NCI-H1092 (cell line): ENCODE measurements around the gene MSI2.

Experiments used
- DNase-seq: peaks from one replicate; lab custom pipeline; 2025; lab: John Stamatoyannopoulos, UW

MSI2 gene

DNA sequence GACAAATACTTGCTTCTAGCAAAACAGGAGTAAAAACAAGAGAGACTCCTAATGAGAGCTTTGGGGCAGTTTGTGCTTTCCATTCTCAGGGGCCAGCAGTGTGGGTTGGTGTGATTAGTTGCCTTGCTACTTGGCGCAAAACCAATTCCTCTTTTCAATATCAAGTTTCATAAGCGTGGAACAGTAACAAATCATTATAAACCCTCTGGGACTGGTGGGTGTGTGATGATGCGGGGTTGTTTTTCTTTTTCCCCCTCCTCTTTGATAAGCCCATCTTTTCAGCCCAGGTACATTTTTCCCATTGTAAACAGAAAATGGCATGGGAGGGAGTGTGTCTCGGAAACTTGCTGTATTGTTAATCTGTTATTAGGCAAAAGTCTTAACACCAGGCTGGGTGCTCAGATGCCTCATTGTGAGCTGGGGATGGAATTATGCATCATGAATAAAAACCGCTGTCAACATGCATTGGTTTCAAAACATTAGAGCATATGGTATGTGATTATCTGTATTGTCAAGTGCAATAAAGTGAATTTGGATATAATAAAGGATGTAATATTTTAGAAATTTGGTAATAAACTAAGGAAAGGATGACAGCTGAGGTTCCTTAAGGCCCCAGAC lies 322.4 kb downstream of the MSI2 start:
- DNase-seq, result peak; percentile 46

DNA sequence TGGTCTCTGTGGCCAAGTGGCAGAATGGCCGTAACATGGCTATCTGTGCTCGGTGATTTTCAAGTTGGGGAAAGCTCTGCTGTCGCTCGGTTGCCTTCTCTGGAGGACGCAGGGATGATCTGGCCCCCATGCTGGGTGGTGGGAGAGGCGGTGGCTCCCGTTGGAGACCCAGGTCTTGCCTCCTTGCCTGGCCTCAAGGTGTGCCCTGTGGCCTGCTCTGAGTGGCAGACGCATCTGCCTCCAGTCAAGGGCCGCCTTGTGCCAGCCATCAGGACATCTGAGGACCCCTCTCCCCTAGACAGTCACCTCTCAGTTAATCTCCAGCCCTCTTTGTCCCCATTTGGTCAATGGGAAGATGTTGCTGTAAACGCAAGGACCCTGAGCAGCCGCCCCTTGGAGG lies 322.9 kb downstream of the MSI2 start:
- no peak for DNase-seq

DNA sequence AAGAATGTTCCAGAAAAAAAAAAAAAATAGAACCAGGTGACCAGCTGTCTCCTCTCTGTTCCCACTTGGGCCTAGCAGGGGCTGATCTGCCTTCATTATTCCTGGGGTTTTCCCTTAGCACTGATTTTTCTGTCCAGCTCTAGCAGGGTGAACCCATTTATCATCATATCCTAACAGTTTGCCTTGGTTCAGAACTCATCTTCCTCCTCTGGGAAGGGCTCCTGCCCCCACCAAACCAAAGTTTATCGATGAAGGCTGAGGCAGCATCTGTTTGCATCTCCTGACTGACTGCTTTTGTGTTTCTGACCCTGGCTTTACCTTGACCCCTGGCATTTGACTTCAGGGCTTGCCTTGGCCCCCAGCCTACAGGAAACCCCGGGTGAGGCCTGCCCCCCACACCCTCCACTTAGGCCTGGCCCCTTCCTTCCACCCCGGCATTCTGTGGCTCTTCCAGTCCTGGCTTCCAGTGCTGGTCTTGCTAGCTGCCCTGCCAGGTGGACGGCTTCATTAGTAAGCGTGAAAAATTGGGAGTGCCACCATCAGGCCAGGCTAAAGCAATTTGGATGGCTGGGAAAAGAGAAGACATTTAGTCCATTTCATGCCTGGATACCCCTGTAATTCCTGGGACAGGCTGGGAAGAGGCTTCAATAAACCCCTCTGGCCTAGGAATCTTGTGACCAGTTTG lies 323.9 kb downstream of the MSI2 start:
- DNase-seq, result no peak

DNA sequence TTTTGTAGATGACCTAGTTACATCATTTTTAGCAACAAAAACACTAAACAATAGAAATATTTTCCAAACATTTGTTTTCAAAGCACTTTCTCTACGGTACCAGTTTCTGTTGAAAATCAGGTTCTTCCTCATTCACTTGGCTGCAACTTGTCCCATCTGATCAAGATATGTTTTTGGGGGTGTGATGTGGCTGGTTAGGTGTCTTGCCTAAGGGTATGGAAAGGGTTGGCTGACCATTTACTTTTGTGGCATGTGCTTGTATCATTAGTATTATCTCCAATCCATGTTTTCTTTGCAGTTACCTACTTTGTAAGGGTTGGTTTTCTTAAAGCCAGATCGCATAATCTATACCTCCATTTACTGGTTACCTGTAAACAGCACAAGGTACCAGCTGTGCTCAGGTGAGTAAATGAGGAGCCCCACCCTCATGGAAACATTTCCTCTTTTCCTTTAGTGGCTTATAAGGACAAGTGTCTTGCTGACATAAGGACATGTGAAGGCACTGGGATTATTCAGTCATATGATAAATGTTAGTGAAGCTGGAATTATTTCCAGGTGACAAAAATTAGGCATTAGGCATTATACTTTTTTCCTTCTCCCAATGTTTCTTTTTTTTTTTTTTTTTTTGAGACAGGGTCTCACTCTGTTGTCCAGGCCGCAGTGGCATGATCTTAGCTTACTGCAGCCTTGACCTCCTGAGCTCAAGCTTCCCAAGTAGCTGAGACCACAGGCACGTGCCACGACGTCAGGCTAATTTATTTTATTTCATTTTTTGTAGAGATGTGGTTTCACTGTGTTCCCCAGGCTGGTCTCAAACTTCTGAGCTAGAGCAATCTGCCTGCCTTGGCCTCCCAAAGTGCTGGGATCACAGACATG lies 326.8 kb downstream of the MSI2 start:
- no peak for DNase-seq

DNA sequence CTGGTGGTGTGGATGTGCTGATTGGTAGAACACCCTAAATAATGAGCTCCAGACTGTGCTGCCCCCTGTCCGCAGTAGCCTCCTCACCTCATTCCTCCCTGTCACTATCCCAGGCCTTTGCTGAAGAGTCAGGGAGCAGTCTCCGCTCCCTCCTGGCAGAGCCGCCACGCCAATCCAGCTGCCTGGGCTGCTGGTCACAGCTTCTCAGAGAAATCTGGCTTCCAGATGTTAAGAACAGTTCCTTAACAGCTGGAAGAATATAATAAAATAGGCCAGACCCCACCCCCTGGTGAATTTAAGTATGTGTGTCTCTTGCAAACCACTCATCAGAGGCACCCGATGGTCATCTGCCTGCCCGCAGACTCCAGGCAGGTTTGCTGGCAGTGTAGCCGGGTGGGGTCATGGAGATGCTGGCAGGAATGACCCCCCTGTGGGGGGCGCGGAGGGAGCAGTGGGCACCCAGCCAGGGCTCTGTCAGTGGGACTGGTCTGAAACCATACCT lies 327.8 kb downstream of the MSI2 start:
- no peak for DNase-seq

DNA sequence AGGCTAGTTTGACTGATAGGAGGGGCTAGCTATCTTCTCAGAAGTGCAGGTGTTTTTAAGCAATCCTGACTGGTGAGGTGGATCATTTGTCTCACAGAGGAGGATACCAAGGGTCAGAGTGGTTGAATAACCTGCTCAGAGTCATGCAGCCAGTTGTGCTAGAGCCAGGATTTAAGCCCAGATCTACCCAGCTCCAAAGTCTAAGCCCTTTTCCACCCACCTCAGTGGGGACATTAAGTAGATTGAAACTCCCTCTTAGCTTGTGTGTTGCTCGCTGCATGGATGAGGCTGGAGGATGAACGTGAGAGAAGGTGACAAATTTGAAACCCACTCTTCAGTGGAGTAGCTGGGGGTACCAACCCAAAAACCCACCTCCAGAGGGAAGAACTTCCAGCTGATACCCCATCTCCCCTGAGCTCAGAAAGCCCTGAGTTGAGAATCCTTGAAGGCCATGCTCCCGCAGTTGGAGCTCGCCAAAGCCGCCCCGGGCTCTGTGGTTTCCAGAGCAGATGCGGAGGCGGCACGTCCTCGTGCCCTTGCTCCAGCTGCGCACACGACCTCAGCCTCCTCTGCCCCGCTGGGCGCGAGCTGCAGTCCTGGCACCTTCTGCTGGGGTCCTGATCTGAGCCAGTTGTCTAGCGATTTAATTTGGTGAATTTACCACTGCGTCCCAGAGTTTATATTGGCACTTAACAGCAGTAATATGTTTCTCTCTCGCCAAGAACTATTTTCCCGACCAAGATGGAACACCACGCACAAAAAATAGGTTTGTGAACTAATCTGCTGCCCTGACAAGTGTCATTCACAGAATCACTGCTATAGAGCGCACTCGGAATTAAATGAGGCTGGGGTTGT lies 329.2 kb downstream of the MSI2 start:
- peak; percentile 49 for DNase-seq

DNA sequence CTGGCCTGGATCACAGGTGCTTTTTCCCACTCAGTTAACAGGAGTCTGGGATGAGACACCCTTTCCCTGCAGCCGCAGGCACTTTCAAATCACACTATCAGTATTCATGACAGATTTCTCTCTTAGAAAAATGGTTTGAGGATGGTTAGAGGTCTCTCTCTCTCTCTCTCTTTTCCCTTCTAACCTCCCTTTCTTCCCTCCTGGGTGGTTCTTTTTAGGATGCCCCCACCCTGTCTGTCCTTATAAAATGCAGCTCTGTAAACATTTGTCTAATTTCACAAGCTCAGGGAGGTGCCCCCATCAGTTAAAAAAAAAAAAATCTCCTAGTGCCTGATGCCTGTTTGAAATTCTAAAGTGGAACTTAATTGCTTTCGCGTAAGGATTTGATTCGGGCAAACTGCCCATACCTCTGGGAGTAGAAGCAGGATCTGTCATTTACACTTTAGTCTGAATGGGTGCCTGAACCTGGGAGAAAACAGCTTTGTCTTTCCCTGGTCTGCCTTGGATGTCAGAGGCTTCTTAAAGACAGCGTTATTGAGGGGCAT lies 329.9 kb downstream of the MSI2 start:
- peak; percentile 49 for DNase-seq

DNA sequence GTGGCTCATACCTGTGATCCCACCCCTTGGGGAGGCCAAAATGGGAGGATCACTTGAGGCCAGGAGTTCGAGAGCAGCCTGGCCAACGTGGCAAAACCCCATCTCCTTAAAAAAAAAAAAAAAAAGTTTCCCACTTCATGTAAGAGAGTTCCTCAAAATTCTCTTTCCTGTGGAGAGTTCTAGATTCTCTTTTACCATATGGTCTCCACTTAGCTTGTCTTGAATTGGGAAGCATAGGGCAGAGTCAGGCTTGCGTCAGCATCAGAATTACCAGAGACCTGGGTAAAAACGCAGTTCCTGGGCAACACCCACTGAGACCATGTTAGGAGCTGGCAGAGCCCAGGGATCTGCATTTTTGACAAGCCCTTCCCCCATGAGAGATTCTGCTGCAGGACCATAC lies 330.4 kb downstream of the MSI2 start:
- no peak for DNase-seq

DNA sequence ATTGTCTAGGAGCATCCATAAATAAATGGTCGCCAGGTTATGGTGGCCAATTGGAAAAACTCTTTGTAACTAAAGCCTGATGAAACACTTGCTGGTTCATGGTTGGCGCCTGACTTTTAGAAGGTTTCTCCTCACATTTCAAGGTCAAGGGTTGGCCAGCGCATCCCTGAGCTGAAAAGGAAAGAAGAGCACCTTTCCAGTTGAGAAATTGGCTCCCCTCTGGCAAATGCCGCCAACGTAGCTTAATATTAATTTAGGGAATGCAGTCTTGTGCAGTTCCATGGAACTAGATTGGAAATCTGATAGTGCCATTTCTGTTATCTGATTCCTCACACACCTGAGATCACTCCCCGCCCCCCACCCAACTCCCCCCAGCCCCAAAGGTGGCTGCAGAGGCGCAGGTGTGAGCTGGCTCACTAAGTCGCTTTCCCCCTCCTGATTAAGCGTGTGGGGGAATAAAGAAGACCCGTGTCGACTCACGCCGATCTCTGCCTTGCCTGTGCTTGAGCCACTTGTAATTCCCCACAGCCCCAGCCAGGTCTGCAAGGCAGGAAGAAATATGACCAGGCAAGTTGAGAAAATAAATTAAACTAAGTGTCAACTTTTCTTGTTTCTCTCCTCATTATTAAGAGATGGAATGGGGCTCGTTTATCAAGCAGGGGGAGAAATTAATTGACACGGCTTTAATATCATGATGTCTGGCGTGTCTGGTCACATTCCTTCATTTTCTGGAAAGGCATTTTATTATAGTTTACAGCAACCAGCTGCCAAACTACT lies 331.1 kb downstream of the MSI2 start:
- no peak for DNase-seq

DNA sequence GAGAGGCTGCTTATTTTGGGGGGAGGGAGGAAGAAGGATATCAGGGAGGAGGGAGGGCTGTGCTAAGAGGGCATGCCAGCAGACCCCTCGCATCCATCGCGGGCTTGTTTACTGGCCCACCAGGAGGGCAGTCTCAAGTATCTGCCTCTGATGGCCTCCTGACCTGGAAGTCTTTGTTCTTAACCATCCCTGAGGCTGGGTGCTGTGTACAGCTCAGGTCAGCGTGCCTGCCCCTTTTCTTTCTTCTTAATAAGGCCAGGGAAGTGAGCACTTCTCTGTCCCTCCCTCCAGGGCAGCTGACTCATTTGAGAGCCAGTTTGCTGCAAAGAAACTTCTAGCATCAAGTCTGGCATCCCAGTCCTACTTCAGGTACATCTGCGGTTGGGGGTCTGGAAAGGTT lies 331.8 kb downstream of the MSI2 start:
- no peak for DNase-seq

DNA sequence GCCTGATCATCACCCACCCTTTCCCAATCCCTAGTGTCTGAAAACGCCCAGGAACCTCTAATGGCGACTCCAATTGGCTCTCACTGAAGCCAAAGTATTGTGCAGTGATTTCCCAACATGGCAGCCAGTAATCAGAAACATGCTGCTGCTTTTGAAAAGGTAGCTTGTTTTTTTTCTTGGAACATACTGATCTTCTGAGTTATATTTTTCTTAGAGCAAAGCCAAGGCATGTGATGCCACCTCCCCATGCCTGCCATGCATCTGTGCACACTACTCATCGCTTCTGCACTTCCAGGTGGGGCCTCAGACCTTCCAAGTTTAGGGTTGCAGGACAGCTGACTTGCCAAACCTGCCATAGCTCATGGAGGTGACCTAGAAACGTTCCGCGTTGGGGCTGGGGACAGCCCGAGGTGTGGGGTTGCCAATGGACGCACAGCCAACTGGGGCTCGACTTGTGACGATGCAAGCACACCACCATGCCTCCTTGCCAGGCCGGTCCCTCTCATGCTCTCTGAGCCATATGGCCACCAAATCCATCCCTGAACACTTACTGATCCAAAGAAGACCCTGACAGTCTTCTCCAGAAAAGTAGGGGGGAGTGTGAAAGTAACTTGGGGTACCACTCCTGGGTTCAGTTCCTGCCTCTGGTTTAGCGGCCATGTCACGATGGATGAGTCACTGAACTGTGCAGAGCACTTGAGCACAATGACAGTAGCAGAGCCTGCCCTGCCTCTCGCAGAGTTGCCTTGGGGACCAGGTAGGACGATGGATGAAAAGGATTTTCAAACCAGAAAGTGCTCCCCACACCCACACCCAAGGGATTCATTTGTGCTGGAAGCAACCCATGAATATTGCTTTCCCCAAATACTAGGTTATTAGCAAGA lies 333.1 kb downstream of the MSI2 start:
- no peak for DNase-seq

DNA sequence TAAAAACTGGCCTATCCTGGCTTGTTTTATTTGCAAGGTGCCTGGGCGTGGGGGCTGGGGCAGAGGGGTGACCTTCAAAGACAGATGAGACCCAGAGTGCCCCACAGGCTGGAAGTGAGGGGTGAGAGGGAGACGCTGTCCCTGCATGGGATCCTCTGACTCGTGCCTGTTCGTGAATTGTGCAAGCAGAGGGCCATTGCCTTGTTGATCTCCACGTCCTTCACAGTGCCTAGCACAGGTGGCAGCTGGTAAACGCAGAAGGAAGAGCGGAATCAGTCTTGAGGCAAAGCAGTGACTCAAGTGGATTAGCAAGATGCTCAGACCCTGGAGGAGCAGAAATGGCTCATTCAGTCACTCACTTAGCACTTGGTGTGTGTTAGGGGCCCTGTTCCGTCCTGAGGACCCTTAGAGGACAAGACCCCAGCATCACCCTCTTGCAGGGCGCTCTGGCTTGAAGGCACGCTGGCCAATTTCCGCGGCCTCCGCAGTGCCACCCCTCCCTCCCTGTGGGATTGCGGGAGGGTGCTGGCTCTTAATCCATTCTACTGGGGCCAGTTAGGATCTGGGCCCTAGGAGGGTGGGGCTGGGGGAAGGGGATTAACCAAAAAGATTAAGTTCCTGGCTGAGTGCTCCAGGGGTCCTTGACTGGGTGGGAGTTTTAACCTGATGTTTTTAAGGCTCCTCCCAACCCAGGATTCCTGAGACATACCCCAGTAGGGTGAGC lies 337.6 kb downstream of the MSI2 start:
- no peak for DNase-seq

DNA sequence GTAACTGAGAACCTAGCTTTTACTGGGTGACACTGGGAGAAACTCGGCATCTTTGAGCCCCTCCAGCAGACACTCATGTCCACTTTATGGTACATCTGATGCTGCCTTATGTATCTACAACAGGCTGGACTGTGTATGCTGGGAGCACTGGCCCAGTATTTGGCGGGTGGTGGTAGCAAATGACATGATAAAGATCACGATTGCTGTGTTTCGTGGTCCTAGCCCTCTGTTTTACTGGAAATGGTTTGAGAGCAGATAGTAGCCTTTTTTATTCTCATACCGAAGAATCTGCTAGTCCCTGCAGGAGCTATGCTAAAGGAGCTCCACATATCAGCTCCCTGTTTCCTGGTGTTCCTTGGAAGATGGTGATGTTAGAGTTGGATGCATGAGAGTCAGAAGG lies 338.4 kb downstream of the MSI2 start:
- no peak for DNase-seq

DNA sequence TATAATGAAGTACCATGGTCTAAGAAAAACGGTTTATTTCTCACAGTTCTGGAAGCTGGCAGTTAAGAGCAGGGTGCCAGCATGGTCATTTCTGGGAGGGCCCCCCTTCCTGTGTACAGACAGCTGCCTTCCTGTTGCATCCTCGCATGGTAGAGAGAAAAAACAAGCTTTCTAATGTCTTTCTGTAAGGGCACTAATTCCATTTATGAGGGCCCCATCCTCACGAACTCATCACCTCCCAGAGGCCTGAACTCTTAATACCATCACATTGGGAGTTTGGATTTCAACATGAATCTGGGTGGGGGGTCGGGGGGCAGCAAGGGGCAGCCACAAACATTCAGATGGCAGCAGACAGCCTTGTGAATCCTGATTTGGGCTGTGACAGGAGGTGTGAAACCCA lies 339.1 kb downstream of the MSI2 start:
- DNase-seq, result no peak

DNA sequence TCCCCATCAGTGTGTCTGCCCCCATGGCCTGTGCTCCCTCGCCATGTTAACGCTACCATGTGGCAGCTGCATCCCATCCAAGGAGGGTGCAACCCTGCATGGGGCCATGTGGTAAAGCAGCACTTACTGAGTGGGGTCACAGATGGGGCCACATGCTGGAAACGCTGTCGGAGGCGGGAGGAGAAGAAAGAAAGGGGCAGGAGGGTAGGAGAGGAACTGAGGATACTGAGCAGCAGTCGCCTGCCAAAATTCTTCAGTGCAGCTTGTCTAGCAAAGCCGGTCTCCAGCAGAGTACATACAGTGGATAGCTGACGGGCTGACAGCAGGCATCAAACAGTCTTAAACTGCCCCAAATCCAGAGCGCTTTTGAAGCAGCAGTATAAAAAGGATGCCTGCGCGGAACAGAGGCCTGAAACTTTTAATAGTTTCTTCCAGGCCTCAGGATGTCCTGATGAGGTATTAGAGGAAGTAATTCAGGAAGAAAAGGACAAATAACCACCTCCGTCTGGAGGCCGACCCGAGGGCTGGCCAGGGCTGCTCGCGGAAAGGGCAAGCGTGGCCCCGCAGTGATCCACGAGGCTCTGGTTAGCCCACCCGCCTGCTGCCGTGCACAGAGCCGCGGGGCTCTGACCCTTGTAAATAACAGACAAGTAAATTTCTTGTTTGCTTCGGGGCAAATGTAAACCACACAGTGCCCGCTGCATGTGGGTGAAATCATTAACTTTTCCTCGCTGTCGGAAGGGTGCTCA lies 339.8 kb downstream of the MSI2 start:
- no peak for DNase-seq

DNA sequence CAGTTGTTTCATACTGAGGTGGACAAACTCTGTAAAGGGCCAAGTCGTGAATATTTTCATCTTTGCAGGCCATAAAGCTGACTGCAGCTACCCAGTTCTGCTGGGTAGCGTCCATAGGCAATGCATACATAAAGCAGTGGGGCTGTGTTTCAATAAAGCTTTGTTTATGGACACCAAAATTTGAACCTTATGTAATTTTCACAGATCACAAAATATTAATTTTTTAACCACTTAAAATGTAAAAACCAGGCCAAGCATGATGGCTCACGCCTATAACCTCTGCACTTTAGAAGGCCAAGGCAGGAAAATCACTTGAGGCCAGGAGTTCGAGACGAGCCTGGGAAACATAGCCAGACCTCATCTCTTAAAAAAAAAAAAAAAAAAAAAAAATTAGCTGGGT lies 340.8 kb downstream of the MSI2 start:
- DNase-seq, result no peak

DNA sequence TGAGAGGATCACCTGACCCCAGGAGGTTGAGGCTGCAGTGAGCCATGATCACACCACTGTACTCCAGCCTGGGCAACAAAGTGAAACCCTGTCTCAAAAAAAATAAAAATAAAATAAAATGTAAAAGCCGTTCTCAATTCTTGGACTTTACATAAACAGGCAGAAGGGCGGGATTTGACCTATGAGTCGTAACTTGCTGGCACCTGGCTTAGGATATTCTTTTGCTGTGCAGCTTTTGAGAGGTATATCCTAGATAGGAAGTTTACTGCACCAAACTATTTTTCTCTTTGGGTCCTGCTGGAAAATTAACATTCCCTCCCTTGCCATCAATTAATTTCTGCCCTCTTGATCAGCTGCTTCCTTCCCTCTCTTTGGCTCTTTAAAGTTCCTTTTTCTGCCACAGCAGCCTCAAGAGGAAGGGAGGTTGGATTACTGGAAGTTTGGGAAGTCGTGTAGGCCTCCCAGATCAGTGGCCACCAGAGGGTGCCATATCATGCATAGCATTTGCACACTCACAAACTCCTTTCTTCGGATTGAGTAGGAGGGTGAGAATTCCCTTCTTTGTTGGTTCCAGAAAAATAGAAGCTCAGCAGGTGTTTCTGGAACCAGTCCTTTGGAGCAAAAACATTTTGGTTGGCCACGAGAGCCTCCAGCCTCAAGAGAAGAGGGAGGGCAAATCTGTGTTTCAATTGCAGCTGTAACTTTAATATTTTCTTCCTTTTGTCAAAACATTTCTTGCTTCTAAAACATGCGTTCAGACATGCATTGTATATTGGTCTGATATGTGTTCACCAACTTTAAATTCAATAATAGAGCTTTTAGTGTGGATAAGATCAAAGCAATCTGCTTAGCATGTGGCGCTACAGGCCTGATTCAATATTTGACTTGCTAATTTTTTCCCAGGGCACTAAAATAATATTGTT lies 341.5 kb downstream of the MSI2 start:
- DNase-seq, result no peak
